HepG2 (cell line): ENCODE measurements around the gene GNG7. TPM values are rescaled to one million over a fixed set of nuclear protein-coding genes. Genes with fewer than 3 reads are reported as not detected.
A peak's percentile ranks its signal among the peaks of the same experiment; 100 is the strongest.

ENCODE experiments used
- ADNP ChIP-seq: sonication (generic); formaldehyde crosslinking; IDR thresholded peaks from 2 replicates; pipeline ENCODE4 v1.4.0; 2020; ENCODE audit warnings: missing genetic modification reagents
- AGO1 ChIP-seq: fragments of 200-400 bp; formaldehyde crosslinking; IDR thresholded peaks from 2 replicates; pipeline ENCODE4 v1.6.1; 2017; ENCODE audit warnings: mild to moderate bottlenecking, low read depth, low read length, moderate library complexity; ENCODE audit not compliant: poor library complexity, severe bottlenecking
- FOXP1 ChIP-seq, 2 experiments: fragments of 450-650 bp in 1 of 2; IDR thresholded peaks; 2 replicates each; pipeline ENCODE4 v1.6.1; 2017 to 2018; ENCODE audit warnings: antibody characterized with exemption in 1 of 2
- GATA4 ChIP-seq: sonication (generic); IDR thresholded peaks from 2 replicates; pipeline ENCODE4 v1.6.1; 2016; ENCODE audit warnings: antibody characterized with exemption, low read depth, borderline replicate concordance
- NFRKB ChIP-seq: fragments of 450-650 bp; IDR thresholded peaks from 2 replicates; pipeline ENCODE4 v1.6.1; 2017
- ZBTB42 ChIP-seq: sonication (generic); formaldehyde crosslinking; IDR thresholded peaks from 2 replicates; pipeline ENCODE4 v1.5.0; 2020; ENCODE audit warnings: mild to moderate bottlenecking, missing genetic modification reagents
- ZNF546 ChIP-seq: sonication (generic); formaldehyde crosslinking; conservative IDR thresholded peaks from 2 replicates; pipeline ENCODE4 v1.8.1; 2023; ENCODE audit warnings: mild to moderate bottlenecking, missing genetic modification reagents
- ZSCAN12 ChIP-seq: sonication (generic); formaldehyde crosslinking; IDR thresholded peaks from 2 replicates; pipeline ENCODE4 v1.9.0; 2021; ENCODE audit warnings: mild to moderate bottlenecking, missing genetic modification reagents
- polyA plus RNA-seq, 8 experiments: library from polyadenylated mRNA; depleted of rRNA in 3 of 8; stranded (reverse) in 7 of 8; unstranded in 1 of 8; fragments of >200 nt; fragmentation: Illumina TruSeq in 4 of 8; extraction: Trizol in 4 of 8; gene quantifications; 2 replicates each; pipeline versions ENCODE4 v1.2.1 to v1.2.3, GENCODE V29; 2011 to 2016; ENCODE audit warnings: low read depth in 4 of 8, missing spikeins in 1 of 8, mixed read lengths in 1 of 8; ENCODE audit not compliant: insufficient read depth in 1 of 8
- total RNA-seq, 5 experiments: library from RNA; depleted of rRNA; stranded (reverse); fragments of >200 nt; fragmentation: Illumina TruSeq; extraction: Trizol; gene quantifications; 2 replicates each; pipeline ENCODE4 v1.2.3, GENCODE V29; 2016; ENCODE audit warnings: low read depth in 1 of 5
- TF ChIP-seq, protein P1 (sequence below): sonication (generic); formaldehyde crosslinking; IDR thresholded peaks from 2 replicates; pipeline ENCODE4 v1.4.0; 2020; ENCODE audit warnings: missing genetic modification reagents
- TF ChIP-seq, protein P2 (sequence below): sonication (generic); formaldehyde crosslinking; IDR thresholded peaks from 2 replicates; pipeline ENCODE4 v1.8.0; 2022; ENCODE audit warnings: missing genetic modification reagents, mild to moderate bottlenecking, borderline replicate concordance
- TF ChIP-seq, protein P3 (sequence below): sonication (generic); formaldehyde crosslinking; IDR thresholded peaks from one replicate; pipeline ENCODE4 v1.5.1; 2020; ENCODE audit warnings: mild to moderate bottlenecking, missing genetic modification reagents; ENCODE audit errors: not compliant biosample characterization
- TF ChIP-seq, protein P4 (sequence below): sonication (generic); formaldehyde crosslinking; IDR thresholded peaks from 2 replicates; pipeline ENCODE4 v1.8.0; 2022; ENCODE audit warnings: mild to moderate bottlenecking, missing genetic modification reagents, moderate library complexity
- TF ChIP-seq, protein P5 (sequence below): sonication (generic); formaldehyde crosslinking; IDR thresholded peaks from 2 replicates; pipeline ENCODE4 v1.8.1; 2023; ENCODE audit warnings: mild to moderate bottlenecking, missing genetic modification reagents

GNG7 gene
- total and polyA plus RNA-seq, 2 of the 13 experiments (the other 11 are each of a cell fraction or from before 2014, with no cell fraction given) = 1.4 to 3.3 TPM

DNA sequence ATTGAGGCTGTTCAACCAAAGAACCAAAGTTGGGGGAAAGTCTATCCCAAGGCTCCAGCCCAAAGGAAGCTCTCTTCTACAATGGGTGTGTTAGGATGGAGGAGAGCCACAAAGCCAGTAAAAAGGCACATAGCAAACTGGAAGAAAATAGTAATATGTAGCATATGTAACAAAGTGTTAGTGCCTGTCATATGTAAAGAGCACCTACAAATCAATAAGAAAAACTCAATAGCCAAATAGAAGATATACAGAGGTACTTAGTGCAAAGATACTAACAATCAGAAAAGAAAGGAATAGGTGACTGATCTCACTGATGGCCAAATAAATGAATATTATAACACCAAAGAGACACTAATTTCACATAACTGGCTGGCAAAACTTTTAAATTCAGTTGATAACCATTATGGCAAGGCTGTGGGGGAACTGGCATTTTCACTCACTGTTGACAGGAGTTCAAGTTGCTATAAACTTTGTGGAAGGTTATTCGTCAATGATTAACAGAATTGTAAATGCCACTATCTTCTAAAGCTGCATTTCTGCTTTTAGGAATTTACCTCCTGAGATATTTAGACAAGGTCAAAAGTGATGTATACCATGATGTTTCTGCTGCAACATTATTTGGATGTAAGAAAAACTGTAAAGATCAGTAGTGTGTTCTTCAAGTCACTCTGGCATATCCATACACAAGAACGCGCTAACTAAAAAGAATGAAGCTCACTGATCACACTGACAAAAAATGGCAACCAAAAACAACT, 110.8 kb downstream of the GNG7 start (continued):
- TF ChIP-seq, protein P1, sequence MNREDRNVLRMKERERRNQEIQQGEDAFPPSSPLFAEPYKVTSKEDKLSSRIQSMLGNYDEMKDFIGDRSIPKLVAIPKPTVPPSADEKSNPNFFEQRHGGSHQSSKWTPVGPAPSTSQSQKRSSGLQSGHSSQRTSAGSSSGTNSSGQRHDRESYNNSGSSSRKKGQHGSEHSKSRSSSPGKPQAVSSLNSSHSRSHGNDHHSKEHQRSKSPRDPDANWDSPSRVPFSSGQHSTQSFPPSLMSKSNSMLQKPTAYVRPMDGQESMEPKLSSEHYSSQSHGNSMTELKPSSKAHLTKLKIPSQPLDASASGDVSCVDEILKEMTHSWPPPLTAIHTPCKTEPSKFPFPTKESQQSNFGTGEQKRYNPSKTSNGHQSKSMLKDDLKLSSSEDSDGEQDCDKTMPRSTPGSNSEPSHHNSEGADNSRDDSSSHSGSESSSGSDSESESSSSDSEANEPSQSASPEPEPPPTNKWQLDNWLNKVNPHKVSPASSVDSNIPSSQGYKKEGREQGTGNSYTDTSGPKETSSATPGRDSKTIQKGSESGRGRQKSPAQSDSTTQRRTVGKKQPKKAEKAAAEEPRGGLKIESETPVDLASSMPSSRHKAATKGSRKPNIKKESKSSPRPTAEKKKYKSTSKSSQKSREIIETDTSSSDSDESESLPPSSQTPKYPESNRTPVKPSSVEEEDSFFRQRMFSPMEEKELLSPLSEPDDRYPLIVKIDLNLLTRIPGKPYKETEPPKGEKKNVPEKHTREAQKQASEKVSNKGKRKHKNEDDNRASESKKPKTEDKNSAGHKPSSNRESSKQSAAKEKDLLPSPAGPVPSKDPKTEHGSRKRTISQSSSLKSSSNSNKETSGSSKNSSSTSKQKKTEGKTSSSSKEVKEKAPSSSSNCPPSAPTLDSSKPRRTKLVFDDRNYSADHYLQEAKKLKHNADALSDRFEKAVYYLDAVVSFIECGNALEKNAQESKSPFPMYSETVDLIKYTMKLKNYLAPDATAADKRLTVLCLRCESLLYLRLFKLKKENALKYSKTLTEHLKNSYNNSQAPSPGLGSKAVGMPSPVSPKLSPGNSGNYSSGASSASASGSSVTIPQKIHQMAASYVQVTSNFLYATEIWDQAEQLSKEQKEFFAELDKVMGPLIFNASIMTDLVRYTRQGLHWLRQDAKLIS (CRISPR knock-in tag) = no peak
- TF ChIP-seq FOXP1 (IDR thresholded peaks at IDR 0.05) (no peak), FOXP1 (CRISPR knock-in tag; IDR thresholded peaks at IDR 0.05) (peak; percentile 45; the same call in 1 of the 2 replicates), ZBTB42 (CRISPR knock-in tag) (no peak), NFRKB (no peak), ADNP (CRISPR knock-in tag) (no peak), GATA4 (peak; percentile 35; the same call in 1 of the 2 replicates), AGO1 (no peak), ZSCAN12 (CRISPR knock-in tag) (no peak), ZNF546 (CRISPR knock-in tag) (no peak)
- TF ChIP-seq, protein P2, sequence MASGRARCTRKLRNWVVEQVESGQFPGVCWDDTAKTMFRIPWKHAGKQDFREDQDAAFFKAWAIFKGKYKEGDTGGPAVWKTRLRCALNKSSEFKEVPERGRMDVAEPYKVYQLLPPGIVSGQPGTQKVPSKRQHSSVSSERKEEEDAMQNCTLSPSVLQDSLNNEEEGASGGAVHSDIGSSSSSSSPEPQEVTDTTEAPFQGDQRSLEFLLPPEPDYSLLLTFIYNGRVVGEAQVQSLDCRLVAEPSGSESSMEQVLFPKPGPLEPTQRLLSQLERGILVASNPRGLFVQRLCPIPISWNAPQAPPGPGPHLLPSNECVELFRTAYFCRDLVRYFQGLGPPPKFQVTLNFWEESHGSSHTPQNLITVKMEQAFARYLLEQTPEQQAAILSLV = no peak
- TF ChIP-seq, protein P3, sequence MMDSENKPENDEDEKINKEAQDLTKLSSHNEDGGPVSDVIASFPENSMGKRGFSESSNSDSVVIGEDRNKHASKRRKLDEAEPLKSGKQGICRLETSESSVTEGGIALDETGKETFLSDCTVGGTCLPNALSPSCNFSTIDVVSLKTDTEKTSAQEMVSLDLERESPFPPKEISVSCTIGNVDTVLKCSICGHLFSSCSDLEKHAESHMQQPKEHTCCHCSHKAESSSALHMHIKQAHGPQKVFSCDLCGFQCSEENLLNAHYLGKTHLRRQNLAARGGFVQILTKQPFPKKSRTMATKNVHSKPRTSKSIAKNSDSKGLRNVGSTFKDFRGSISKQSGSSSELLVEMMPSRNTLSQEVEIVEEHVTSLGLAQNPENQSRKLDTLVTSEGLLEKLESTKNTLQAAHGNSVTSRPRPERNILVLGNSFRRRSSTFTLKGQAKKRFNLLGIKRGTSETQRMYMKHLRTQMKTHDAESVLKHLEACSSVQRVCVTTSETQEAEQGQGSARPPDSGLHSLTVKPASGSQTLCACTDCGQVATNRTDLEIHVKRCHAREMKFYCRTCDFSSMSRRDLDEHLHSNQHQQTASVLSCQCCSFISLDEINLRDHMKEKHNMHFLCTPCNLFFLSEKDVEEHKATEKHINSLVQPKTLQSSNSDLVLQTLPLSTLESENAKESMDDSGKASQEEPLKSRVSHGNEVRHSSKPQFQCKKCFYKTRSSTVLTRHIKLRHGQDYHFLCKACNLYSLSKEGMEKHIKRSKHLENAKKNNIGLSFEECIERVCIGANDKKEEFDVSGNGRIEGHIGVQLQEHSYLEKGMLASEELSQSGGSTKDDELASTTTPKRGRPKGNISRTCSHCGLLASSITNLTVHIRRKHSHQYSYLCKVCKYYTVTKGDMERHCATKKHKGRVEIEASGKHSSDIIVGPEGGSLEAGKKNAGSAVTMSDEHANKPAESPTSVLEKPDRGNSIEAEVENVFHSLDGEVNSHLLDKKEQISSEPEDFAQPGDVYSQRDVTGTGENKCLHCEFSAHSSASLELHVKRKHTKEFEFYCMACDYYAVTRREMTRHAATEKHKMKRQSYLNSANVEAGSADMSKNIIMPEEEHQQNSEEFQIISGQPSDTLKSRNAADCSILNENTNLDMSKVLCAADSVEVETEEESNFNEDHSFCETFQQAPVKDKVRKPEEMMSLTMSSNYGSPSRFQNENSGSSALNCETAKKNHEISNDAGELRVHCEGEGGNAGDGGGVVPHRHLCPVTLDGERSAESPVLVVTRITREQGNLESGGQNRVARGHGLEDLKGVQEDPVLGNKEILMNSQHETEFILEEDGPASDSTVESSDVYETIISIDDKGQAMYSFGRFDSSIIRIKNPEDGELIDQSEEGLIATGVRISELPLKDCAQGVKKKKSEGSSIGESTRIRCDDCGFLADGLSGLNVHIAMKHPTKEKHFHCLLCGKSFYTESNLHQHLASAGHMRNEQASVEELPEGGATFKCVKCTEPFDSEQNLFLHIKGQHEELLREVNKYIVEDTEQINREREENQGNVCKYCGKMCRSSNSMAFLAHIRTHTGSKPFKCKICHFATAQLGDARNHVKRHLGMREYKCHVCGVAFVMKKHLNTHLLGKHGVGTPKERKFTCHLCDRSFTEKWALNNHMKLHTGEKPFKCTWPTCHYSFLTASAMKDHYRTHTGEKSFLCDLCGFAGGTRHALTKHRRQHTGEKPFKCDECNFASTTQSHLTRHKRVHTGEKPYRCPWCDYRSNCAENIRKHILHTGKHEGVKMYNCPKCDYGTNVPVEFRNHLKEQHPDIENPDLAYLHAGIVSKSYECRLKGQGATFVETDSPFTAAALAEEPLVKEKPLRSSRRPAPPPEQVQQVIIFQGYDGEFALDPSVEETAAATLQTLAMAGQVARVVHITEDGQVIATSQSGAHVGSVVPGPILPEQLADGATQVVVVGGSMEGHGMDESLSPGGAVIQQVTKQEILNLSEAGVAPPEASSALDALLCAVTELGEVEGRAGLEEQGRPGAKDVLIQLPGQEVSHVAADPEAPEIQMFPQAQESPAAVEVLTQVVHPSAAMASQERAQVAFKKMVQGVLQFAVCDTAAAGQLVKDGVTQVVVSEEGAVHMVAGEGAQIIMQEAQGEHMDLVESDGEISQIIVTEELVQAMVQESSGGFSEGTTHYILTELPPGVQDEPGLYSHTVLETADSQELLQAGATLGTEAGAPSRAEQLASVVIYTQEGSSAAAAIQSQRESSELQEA = no peak
- TF ChIP-seq, protein P4, sequence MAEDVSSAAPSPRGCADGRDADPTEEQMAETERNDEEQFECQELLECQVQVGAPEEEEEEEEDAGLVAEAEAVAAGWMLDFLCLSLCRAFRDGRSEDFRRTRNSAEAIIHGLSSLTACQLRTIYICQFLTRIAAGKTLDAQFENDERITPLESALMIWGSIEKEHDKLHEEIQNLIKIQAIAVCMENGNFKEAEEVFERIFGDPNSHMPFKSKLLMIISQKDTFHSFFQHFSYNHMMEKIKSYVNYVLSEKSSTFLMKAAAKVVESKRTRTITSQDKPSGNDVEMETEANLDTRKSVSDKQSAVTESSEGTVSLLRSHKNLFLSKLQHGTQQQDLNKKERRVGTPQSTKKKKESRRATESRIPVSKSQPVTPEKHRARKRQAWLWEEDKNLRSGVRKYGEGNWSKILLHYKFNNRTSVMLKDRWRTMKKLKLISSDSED (CRISPR knock-in tag) = no peak
- TF ChIP-seq, protein P5, sequence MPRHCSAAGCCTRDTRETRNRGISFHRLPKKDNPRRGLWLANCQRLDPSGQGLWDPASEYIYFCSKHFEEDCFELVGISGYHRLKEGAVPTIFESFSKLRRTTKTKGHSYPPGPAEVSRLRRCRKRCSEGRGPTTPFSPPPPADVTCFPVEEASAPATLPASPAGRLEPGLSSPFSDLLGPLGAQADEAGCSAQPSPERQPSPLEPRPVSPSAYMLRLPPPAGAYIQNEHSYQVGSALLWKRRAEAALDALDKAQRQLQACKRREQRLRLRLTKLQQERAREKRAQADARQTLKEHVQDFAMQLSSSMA (CRISPR knock-in tag) = no peak
